Suprapubic skin (tissue), 4 donors: Measurements from ENCODE around the gene TSGA10.

Experiments
- POLR2A ChIP-seq, 2 donors: fragments of 450-650 bp; IDR thresholded peaks; one replicate each; pipeline ENCODE4 v1.6.1; 2017; ENCODE audit warnings: antibody characterized with exemption in 2 of 2, mild to moderate bottlenecking in 2 of 2, moderate library complexity in 2 of 2
- POLR2AphosphoS5 ChIP-seq, 3 donors: sonication (generic); formaldehyde crosslinking; IDR thresholded peaks; one replicate each; pipeline ENCODE4 v1.6.1; 2017; ENCODE audit warnings: antibody characterized with exemption in 3 of 3
- TF ChIP-seq, protein P1 (sequence below), 2 donors: fragments of 200-600 bp in 1 of 2; fragments of 450-650 bp in 1 of 2; sonication (generic) in 1 of 2; IDR thresholded peaks; one replicate each; pipeline ENCODE4 v1.5.1; 2016 to 2019; ENCODE audit warnings: antibody characterized with exemption in 2 of 2, mild to moderate bottlenecking in 1 of 2, moderate library complexity in 1 of 2

DNA sequence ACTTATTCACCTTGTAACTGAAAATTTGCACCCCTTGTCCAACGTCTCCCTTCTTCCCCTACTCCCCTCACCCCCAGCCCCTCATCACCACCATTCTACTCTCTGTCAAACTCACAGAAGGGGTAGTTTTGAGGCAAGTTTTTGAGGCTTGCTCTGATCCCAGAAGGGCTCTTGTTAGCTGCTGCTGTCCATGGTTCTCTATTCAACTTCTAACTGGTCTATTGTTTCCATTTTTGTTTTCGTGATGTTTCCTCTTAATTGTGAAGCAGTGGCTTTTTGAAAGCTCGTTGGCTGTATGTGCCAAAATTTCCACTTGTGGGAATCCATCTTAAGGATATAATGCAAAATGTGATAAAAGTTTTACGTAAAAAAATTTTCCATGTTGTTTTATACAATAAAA lies 126.2 kb downstream of the TSGA10 start:
- TF ChIP-seq POLR2A (IDR thresholded peaks at IDR 0.05) (no peak), POLR2AphosphoS5 (IDR thresholded peaks at IDR 0.05) (no peak)
- TF ChIP-seq, protein P1, sequence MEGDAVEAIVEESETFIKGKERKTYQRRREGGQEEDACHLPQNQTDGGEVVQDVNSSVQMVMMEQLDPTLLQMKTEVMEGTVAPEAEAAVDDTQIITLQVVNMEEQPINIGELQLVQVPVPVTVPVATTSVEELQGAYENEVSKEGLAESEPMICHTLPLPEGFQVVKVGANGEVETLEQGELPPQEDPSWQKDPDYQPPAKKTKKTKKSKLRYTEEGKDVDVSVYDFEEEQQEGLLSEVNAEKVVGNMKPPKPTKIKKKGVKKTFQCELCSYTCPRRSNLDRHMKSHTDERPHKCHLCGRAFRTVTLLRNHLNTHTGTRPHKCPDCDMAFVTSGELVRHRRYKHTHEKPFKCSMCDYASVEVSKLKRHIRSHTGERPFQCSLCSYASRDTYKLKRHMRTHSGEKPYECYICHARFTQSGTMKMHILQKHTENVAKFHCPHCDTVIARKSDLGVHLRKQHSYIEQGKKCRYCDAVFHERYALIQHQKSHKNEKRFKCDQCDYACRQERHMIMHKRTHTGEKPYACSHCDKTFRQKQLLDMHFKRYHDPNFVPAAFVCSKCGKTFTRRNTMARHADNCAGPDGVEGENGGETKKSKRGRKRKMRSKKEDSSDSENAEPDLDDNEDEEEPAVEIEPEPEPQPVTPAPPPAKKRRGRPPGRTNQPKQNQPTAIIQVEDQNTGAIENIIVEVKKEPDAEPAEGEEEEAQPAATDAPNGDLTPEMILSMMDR (IDR thresholded peaks at IDR 0.05) = no peak
